NCI-H345 treated with DMSO at 0.1 percent for 48 hours (cell line): ENCODE measurements around the gene ZNF383.
"Not testable (repeated sequence)": the region's sequence is repeated elsewhere in the genome, so short reads cannot be mapped to it uniquely, and the experiment has no call there.

Source experiments
- DNase-seq: peaks from one replicate; lab custom pipeline; 2025; ENCODE audit not compliant: unreplicated experiment; lab: John Stamatoyannopoulos, UW

The ZNF383 gene

DNA sequence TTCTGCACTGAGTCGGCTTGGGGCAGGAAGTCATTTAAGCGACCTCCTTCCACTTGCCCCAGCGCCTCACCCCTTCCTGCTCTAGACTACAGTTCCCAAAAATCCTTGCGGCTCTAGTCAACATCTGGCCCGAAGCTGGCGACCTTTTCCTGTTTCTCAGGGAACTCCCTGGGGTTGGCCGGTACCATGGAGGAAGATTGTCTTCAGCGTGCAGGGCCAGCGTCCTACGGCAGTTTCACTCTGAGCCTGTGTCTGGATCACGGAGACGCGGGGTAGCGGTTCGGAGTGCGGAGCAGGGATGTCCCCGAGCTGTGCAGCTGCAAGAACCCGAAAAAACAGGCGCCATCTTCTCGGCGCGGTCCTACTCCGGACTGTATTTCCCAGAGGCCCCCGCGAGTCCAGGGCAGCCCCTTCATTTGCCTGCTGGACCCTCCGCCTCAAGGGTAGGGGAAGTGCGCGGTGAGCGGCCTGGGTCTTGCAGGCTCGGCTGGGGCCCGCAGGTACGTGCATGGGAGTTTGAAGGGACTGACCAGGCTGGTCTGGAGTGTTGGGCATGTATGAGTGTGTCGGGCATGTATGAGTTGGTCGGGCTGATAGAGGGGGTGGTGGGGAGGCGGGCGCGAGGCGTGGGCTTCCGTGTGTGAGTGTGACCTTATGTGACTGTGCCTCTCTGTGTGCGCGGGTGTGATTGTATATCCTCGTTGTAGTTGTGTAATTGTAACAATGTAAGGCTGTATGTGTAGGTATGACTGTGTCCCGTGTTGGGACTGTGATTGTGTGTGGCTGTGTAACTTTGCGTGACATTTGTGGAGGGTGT lies at the start of gene ZNF383:
TSS of gene ZNF383 (plus strand) at position 440 of the 817 bp plus-strand sequence. CDS start 12,240 bp downstream, outside the sequence.
- DNase-seq = peak; percentile 100

GRCh38 chr19:37172368-37173366 lies 45.3 kb upstream of the ZNF383 start, which contains the start of gene ZNF585A:
Gene ZNF585A, minus strand, starts transcription at chr19:37172695. Its CDS starts 2,785 bp downstream, at chr19:37169910.
- peak; percentile 100 for DNase-seq

GRCh38 chr19:37186071-37186470 lies 31.9 kb upstream of the ZNF383 start:
- DNase-seq = not testable (repeated sequence)

GRCh38 chr19:37195248-37195647 lies 22.8 kb upstream of the ZNF383 start:
- DNase-seq = not testable (repeated sequence)

DNA sequence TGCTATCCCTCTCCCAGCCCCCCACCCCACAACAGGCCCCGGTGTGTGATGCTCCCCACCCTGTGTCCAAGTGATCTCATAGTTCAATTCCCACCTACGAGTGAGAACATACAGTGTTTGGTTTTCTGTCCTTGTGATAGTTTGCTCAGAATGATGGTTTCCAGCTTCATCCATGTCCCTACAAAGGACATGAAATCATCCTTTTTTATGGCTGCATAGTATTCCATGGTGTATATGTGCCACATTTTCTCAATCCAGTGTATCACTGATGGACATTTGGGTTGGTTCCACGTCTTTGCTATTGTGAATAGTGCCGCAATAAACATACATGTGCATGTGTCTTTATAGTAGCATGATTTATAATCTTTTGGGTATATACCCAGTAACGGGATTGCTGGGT lies 20.9 kb upstream of the ZNF383 start:
- DNase-seq = not testable (repeated sequence)

DNA sequence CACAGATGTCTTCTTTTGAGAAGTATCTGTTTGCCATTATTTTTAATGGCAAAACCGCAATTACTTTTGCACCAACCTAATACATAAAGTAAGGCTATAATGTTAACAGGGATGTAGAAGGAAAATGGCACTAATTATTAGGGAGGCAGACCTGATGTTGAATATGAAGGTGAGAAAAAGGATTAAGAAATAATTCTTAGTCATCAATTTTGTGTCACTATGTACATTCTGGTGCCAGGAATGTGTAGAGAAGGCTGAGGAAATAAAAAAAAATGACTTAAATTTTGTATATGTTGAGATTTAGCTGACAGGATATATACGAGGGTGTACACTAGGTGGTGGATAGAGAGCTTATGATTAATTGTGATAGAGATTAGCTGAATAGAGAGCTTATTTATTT lies 20.2 kb upstream of the ZNF383 start:
- DNase-seq = no peak

DNA sequence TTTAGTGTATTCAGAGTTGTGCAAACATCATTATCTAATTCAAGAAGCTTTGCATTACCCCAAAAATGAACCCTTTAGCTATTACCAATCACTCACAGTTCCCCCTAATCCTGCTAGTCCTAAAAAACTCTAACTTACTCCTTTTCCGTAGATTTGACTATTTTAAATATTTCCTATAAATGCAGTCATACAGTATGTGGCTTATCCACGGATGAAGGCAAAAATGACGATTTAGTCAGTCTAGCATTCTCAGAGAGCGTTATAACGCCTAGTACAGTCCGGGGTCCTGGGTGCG lies 587 bp upstream of the ZNF383 start:
- DNase-seq = no peak

DNA sequence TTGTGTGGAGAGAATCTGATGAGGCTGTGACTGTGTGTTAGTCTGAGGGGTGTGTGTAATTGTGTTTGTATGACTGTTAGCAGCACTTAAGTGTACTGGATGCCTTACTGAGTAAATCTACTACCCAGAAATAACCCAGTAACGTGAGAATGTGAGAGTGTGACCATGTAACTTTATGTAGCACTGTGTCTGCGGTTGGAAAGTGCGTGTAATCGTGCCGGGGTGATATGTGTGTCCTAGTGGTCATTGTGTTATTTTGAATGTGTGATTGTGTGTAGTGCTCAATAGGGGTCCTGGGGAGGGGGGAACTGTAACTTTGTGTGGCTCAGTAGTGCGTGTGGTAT lies 550 bp downstream of the ZNF383 start:
- DNase-seq = no peak

GRCh38 chr19:37220383-37220782 lies 2.4 kb downstream of the ZNF383 start:
- no peak for DNase-seq

DNA sequence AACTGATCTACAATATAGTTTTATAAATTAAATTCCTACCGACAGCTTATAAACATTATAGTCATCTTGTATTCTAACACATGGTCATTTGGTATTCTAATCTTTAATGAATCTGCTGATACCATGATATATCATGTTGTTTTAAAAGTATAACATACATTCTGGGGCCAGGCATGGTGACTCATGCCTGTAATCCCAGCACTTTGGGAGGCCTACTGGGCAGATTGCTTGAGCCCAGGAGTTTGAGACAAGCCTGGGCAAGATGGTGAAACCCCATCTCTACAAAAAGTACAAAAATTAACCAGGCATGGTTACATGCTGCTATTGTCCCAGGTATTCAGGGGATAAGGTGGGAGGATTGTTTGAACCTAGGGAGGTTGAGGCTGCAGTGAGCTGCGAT lies 3.1 kb downstream of the ZNF383 start:
- DNase-seq = no peak

DNA sequence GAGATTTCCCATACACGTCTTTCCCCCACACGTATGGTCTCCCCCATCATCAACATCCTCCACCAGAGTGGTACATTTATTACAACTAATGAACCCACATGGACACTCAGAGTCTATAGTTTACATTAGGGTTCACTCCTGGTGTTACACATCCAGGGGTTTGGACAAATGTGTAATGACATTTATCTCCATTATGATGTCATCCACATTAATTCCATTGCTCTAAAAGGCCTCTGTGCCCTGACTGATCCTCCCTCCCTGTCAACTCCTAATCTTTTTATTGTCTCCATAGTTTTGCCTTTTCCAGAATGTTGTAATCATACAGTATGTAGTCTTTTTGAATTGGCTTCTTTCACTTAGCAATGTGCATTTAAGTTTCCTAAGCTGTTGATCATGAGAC lies 8.2 kb downstream of the ZNF383 start:
- DNase-seq = no peak

DNA sequence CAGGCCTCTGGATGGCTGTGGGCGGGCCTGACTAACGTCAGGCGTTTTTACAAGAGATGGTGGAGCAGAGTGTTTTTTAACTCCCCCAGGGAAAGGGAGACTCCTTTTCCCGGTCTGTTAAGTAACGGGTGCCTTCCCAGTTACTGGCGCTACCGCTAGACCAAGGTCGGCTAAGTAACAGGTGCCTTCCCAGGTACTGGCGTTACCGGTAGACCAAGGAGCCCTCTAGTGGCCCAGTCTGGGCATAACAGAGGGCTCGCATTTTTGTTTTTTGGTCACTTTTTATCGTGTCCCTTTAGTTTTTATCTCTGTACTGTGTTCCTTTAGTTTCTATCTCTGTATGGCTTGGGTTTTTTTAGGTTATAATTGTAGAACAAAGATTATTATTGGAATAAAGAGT lies 10.0 kb downstream of the ZNF383 start:
- DNase-seq = no peak

DNA sequence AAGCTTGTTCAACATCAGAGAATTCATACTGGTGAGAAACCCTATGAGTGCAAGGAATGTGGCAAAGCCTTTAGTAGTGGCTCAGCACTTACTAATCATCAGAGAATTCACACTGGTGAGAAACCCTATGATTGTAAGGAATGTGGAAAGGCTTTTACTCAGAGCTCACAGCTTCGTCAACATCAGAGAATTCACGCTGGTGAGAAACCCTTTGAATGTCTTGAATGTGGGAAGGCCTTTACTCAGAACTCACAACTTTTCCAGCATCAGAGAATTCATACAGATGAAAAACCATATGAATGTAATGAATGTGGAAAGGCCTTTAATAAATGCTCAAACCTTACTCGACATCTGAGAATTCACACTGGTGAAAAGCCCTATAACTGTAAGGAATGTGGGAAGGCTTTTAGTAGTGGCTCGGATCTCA lies 25.2 kb downstream of the ZNF383 start:
- no peak for DNase-seq

- DNase-seq = peak; percentile 99
Observed at GRCh38 chr19:37251308-37252229, 33.6 kb downstream of the ZNF383 start.

DNA sequence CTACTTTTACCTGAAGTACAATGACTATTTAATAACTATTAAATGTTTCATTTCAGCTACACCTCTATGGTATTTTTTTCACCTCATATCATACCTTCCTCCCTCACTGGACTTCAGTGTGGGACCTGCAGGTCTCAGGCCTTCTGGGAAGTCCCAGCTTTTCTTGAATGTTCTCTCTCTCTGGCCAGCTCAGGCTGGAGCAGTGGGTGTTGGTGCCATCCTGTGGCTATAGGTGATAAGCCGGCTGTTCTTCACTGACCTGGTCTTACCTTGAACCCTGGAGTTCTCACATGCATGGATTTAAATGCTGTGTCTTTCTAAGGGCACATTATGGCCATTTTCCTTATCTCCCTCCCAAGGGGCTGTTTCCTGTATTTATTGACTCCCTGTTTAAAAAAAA lies 45.0 kb downstream of the ZNF383 start:
- DNase-seq = not testable (repeated sequence)

DNA sequence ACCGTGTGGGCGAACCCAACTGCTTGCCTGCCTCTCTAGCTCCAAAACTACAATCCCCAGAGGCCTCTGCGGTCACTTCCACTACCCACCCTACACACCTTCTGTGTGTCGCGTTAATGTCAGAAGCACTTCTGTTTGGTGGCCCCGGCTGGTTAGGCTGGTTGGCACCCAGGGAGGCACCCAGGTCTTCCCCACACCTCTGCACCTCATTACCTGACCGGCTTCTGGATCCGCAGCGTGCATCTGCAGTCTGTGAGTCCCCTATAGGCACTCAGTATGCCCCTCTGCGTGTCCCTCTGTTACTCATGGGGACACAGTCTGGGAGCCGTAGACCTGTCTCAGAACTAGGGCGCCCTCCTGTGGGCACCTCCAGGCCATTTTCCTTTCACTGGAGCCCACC lies 49.0 kb downstream of the ZNF383 start:
- DNase-seq = not testable (repeated sequence)

GRCh38 chr19:37267755-37268154 lies 49.7 kb downstream of the ZNF383 start:
- not testable (repeated sequence) for DNase-seq

DNA sequence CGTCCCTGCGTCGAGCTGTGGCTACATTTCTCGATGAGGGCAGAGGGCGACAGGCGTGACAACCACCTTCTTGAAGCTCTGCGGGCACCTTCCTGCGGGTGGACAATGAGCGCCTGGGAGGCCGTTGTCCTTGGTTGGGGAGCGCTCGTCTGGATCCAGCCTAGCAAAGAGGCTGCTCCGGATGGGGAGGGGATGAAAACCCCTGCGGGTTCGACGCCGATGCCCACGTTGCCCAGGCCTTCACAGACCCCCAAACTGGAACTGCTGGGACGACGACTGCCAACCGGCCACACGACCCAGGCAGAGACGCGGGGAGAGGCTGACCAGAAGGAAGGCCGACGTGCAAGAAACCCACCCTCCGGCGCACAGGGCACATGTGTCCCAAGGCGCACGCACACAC lies 62.6 kb downstream of the ZNF383 start:
- not testable (repeated sequence) for DNase-seq

DNA sequence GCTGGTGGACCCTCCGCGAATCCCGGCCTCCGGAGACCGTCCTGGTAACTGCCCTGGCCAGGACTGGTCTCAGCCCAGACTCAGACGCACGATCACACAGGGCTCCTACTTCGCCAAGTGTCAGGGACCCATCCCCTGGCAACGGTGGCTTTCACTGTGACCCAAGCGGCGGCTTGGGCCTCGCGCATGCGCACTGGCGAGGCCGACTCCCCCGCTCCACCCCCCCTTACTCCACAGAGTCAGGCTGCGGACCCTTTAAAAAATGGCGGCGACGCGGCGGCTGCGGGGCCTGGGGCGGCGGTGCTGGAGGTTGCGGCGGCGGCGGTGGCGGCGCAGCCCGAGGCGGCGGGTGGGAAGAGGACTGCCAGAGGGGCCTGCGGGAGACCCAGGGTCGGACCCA lies 66.0 kb downstream of the ZNF383 start:
- not testable (repeated sequence) for DNase-seq

DNA sequence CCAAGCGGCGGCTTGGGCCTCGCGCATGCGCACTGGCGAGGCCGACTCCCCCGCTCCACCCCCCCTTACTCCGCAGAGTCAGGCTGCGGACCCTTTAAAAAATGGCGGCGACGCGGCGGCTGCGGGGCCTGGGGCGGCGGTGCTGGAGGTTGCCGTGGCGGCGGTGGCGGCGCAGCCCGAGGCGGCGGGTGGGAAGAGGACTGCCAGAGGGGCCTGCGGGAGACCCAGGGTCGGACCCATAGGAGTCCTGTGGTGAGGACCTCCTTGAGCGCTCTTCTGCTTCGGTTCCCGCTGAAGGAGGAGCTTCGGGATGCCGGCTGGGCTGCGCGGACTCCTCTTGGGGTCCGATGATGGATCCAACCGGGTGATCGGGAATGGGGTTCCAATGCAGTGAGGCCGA lies 71.2 kb downstream of the ZNF383 start:
- not testable (repeated sequence) for DNase-seq
